HepG2 (cell line): ENCODE data around the gene SASH3.

ENCODE experiments used
- ELF3 ChIP-seq: IDR thresholded peaks from 2 replicates; pipeline ENCODE4 v1.6.1; 2016; ENCODE audit warnings: missing genetic modification reagents, missing compliant biosample characterization
- NFYB ChIP-seq: sonication (generic); formaldehyde crosslinking; IDR thresholded peaks from 2 replicates; pipeline ENCODE4 v1.4.0; 2020; ENCODE audit warnings: missing genetic modification reagents
- POLR2A ChIP-seq, 2 experiments: IDR thresholded peaks; 2 replicates each; pipeline ENCODE4 v1.6.1; 2011; ENCODE audit warnings: low read depth in 2 of 2, low read length in 2 of 2, mild to moderate bottlenecking in 1 of 2, moderate library complexity in 1 of 2; ENCODE audit not compliant: insufficient read depth in 1 of 2
- SRF ChIP-seq: IDR thresholded peaks from 2 replicates; pipeline ENCODE4 v1.6.1; 2011; ENCODE audit warnings: mild to moderate bottlenecking, low read depth, low read length, moderate library complexity

- no peak for TF ChIP-seq NFYB (CRISPR knock-in tag)
- TF ChIP-seq POLR2A (IDR thresholded peaks at IDR 0.05; ENCODE audit: insufficient read depth in 1 of 2, low read depth in 2 of 2, low read length in 2 of 2): no peak
- no peak for TF ChIP-seq SRF
- TF ChIP-seq ELF3 (CRISPR knock-in tag): no peak
Measured at GRCh38 chrX:129784371-129784770, 4.6 kb downstream of the SASH3 start.
